ENCODE data around the gene S100A16. TPM values are rescaled to one million over a fixed set of nuclear protein-coding genes. Genes with fewer than 3 reads are reported as not detected.

The S100A16 gene
- total and polyA plus RNA-seq, 9 of the 15 experiments (the other 6 are each of a cell fraction or from before 2014, with no cell fraction given) = 1.6 to 6.9 (median 4.3) TPM

GRCh38 chr1:153608742-153609584 lies 4.0 kb downstream of the S100A16 start (continued):
- TF ChIP-seq ZBTB49 (CRISPR knock-in tag; IDR thresholded peaks at IDR 0.05; ENCODE audit: borderline replicate concordance) (no peak), MEF2D (tag; conservative IDR thresholded peaks at IDR 0.05; ENCODE audit: low read depth) (no peak; the same call in 1 of the 2 replicates), FOXJ2 (tag; IDR thresholded peaks at IDR 0.05) (no peak), ZC3H4 (CRISPR knock-in tag; IDR thresholded peaks at IDR 0.05; ENCODE audit: borderline replicate concordance) (no peak), PREB (CRISPR knock-in tag; IDR thresholded peaks at IDR 0.05) (no peak), KDM5B (IDR thresholded peaks at IDR 0.05; ENCODE audit: insufficient replicate concordance, low read depth, low read length) (no peak), CHD4 (IDR thresholded peaks at IDR 0.05; ENCODE audit: insufficient read depth, insufficient replicate concordance, low read depth, low read length, poor library complexity, severe bottlenecking) (no peak), ZBTB33 (CRISPR knock-in tag; IDR thresholded peaks at IDR 0.05) (0 out of 2 replicates have a peak, but pooled peaks have one; percentile 15), RBM14 (IDR thresholded peaks at IDR 0.05; ENCODE audit: borderline replicate concordance, insufficient read depth, low read depth, low read length) (no peak), CBX5 (IDR thresholded peaks at IDR 0.05; ENCODE audit: borderline replicate concordance, low read depth) (no peak), ZNF224 (CRISPR knock-in tag; IDR thresholded peaks at IDR 0.05) (no peak), C11orf30 (IDR thresholded peaks at IDR 0.05; ENCODE audit: low read depth) (no peak), ZNF699 (CRISPR knock-in tag; IDR thresholded peaks at IDR 0.05; ENCODE audit: insufficient replicate concordance) (no peak), PRMT5 (CRISPR knock-in tag; IDR thresholded peaks at IDR 0.05) (no peak), TSC22D4 (tag; IDR thresholded peaks at IDR 0.05) (no peak), HIVEP1 (CRISPR knock-in tag; IDR thresholded peaks at IDR 0.05) (no peak), WHSC1 (IDR thresholded peaks at IDR 0.05; ENCODE audit: low read length) (no peak), PTRF (tag; IDR thresholded peaks at IDR 0.05) (no peak), CREB5 (CRISPR knock-in tag; IDR thresholded peaks at IDR 0.05) (no peak), MCM3 (IDR thresholded peaks at IDR 0.05) (no peak), TCF7L2 (IDR thresholded peaks at IDR 0.05; ENCODE audit: low read depth, low read length) (no peak)

All from K562 (cell line).